ENCODE measurements around the gene HAUS7. TPM values are rescaled to one million over a fixed set of nuclear protein-coding genes. Genes with fewer than 3 reads are reported as not detected.

HAUS7 gene
- polyA plus RNA-seq, 1 donor from 2014 or later = 27.7 TPM

DNA sequence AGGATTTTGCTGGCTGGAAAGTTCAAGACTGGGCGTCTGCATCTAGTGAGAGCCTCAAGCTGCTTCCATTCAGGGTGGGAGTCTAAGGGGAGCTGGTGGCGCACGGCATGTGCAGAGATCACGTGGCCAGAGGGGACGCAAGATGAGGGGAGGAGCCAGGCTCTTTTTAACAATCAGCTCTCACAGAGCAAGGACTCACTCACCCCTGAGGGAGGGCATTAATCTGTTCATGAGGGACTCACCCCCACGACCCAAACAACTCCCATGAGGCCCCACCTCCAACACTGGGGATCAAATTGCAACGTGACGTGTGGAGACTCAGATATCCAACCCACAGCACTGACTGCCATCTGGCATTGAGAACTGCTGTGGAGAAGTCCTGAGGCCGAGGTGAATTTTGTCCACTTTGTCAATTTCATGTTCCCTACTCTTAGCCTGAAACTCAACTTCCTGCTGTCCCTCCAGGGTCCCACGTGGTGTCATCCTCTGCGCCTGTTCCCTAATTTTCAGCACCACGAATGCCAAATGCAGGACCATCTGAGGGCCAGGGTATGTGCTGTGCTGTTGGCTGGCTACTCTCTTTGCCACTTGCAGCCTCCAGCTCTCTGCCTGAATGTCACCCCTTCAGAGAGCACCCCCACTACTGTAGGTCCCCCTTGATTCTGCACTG lies 53.5 kb downstream of the HAUS7 start:
- Histone ChIP-seq H3K79me2 (replicated peaks; ENCODE audit: insufficient read depth, low read length) (no peaks in the 10 kb centered on the region), H3K9me3 (ENCODE audit: low read length) (no peaks in the 10 kb centered on the region), H3K9me2 (ENCODE audit: insufficient read depth, low read length) (no peaks in the 10 kb centered on the region), H3K36me3 (ENCODE audit: insufficient read depth, low read length) (no peaks in the 10 kb centered on the region), H3K27me3 (ENCODE audit: insufficient read depth, low read depth, low read length) (no peaks in the 10 kb centered on the region), H2AFZ (ENCODE audit: low read depth, low read length) (no peak overlapping the region), H3K4me2 (ENCODE audit: low read length) (no peak overlapping the region), H3K27ac (ENCODE audit: low read length) (no peak overlapping the region), H4K20me1 (ENCODE audit: insufficient read depth) (no peaks in the 10 kb centered on the region), H3K4me3 (ENCODE audit: low read length) (no peak overlapping the region), H3K9ac (ENCODE audit: low read length) (no peak overlapping the region), H3F3A (ENCODE audit: insufficient read depth, low read length, poor library complexity, severe bottlenecking) (no peaks in the 10 kb centered on the region)
- TF ChIP-seq SMC3 (conservative IDR thresholded peaks at IDR 0.05; ENCODE audit: poor library complexity) (no peak), MXI1 (conservative IDR thresholded peaks at IDR 0.05; ENCODE audit: poor library complexity, severe bottlenecking) (no peak), EP300 (conservative IDR thresholded peaks at IDR 0.05; ENCODE audit: poor library complexity, severe bottlenecking) (no peak), POLR2AphosphoS5 (IDR thresholded peaks at IDR 0.05) (no peak), RAD21 (conservative IDR thresholded peaks at IDR 0.05) (no peak), EZH2 (IDR thresholded peaks at IDR 0.05; ENCODE audit: borderline replicate concordance, insufficient read depth, low read length, poor library complexity, severe bottlenecking) (no peak), TAF1 (IDR thresholded peaks at IDR 0.05; ENCODE audit: low read depth) (no peak)
- TF ChIP-seq, protein P1, sequence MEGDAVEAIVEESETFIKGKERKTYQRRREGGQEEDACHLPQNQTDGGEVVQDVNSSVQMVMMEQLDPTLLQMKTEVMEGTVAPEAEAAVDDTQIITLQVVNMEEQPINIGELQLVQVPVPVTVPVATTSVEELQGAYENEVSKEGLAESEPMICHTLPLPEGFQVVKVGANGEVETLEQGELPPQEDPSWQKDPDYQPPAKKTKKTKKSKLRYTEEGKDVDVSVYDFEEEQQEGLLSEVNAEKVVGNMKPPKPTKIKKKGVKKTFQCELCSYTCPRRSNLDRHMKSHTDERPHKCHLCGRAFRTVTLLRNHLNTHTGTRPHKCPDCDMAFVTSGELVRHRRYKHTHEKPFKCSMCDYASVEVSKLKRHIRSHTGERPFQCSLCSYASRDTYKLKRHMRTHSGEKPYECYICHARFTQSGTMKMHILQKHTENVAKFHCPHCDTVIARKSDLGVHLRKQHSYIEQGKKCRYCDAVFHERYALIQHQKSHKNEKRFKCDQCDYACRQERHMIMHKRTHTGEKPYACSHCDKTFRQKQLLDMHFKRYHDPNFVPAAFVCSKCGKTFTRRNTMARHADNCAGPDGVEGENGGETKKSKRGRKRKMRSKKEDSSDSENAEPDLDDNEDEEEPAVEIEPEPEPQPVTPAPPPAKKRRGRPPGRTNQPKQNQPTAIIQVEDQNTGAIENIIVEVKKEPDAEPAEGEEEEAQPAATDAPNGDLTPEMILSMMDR (IDR thresholded peaks at IDR 0.05; ENCODE audit: poor library complexity, severe bottlenecking) = no peak
- TF ChIP-seq, protein P2, sequence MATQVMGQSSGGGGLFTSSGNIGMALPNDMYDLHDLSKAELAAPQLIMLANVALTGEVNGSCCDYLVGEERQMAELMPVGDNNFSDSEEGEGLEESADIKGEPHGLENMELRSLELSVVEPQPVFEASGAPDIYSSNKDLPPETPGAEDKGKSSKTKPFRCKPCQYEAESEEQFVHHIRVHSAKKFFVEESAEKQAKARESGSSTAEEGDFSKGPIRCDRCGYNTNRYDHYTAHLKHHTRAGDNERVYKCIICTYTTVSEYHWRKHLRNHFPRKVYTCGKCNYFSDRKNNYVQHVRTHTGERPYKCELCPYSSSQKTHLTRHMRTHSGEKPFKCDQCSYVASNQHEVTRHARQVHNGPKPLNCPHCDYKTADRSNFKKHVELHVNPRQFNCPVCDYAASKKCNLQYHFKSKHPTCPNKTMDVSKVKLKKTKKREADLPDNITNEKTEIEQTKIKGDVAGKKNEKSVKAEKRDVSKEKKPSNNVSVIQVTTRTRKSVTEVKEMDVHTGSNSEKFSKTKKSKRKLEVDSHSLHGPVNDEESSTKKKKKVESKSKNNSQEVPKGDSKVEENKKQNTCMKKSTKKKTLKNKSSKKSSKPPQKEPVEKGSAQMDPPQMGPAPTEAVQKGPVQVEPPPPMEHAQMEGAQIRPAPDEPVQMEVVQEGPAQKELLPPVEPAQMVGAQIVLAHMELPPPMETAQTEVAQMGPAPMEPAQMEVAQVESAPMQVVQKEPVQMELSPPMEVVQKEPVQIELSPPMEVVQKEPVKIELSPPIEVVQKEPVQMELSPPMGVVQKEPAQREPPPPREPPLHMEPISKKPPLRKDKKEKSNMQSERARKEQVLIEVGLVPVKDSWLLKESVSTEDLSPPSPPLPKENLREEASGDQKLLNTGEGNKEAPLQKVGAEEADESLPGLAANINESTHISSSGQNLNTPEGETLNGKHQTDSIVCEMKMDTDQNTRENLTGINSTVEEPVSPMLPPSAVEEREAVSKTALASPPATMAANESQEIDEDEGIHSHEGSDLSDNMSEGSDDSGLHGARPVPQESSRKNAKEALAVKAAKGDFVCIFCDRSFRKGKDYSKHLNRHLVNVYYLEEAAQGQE (IDR thresholded peaks at IDR 0.05; ENCODE audit: borderline replicate concordance) = no peak

GRCh38 chrX:153414856-153415510 lies 55.4 kb downstream of the HAUS7 start:
- H3K27ac ChIP-seq (ENCODE audit: low read length) = no peak overlapping the region
- H2AFZ ChIP-seq (ENCODE audit: low read depth, low read length) = no peak overlapping the region
- no peaks in the 10 kb centered on the region for H4K20me1 ChIP-seq (ENCODE audit: insufficient read depth)
- no peak overlapping the region for H3K9ac ChIP-seq (ENCODE audit: low read length)
- no peaks in the 10 kb centered on the region for H3F3A ChIP-seq (ENCODE audit: insufficient read depth, low read length, poor library complexity, severe bottlenecking)
- no peaks in the 10 kb centered on the region for H3K9me2 ChIP-seq (ENCODE audit: insufficient read depth, low read length)
- no peaks in the 10 kb centered on the region for H3K9me3 ChIP-seq (ENCODE audit: low read length)
- TF ChIP-seq TAF1 (IDR thresholded peaks at IDR 0.05; ENCODE audit: low read depth) = no peak
- TF ChIP-seq EP300 (conservative IDR thresholded peaks at IDR 0.05; ENCODE audit: poor library complexity, severe bottlenecking) = no peak
- TF ChIP-seq POLR2AphosphoS5 (IDR thresholded peaks at IDR 0.05) = no peak
- TF ChIP-seq SMC3 (conservative IDR thresholded peaks at IDR 0.05; ENCODE audit: poor library complexity) = no peak
- TF ChIP-seq MXI1 (conservative IDR thresholded peaks at IDR 0.05; ENCODE audit: poor library complexity, severe bottlenecking) = no peak
- no peak for TF ChIP-seq RAD21 (conservative IDR thresholded peaks at IDR 0.05)
- TF ChIP-seq, protein P2 (IDR thresholded peaks at IDR 0.05; ENCODE audit: borderline replicate concordance) = no peak
- TF ChIP-seq, protein P1 (IDR thresholded peaks at IDR 0.05; ENCODE audit: poor library complexity, severe bottlenecking) = no peak
- TF ChIP-seq EZH2 (IDR thresholded peaks at IDR 0.05; ENCODE audit: borderline replicate concordance, insufficient read depth, low read length, poor library complexity, severe bottlenecking) = no peak
- no peaks in the 10 kb centered on the region for H3K27me3 ChIP-seq (ENCODE audit: insufficient read depth, low read depth, low read length)
- H3K79me2 ChIP-seq (replicated peaks; ENCODE audit: insufficient read depth, low read length) = no peaks in the 10 kb centered on the region
- no peak overlapping the region for H3K4me3 ChIP-seq (ENCODE audit: low read length)
- H3K36me3 ChIP-seq (ENCODE audit: insufficient read depth, low read length) = no peaks in the 10 kb centered on the region
- no peak overlapping the region for H3K4me2 ChIP-seq (ENCODE audit: low read length)

Measured in neural cell (in vitro differentiated cells).